Measurements from ENCODE around the gene GAREM1.

DNA sequence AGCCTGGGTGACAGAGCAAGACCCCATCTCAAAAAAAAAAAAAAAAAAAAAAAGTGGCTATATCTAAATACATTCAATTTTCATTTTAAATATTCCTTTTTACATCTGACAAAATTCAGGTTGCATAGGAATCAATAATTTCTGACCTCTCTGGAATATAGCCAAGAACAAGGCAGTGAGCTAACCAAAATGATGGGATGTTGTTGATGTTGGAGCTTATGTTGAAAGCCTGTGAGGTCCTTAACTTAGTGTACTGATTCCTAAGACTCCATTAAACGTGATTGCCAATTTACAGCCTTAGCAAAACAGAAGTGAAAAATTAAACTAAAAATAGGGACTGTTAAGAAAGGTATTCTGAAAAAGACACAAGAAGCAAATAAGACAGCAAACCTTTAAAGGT is 171.2 kb downstream of the GAREM1 start:
- no peak for TF ChIP-seq EZH2 (IDR thresholded peaks at IDR 0.05)
- no peak for TF ChIP-seq POLR2AphosphoS5 (IDR thresholded peaks at IDR 0.05; ENCODE audit: borderline replicate concordance, low read depth, low read length)
- no peak for TF ChIP-seq FOXP2 (optimal IDR thresholded peaks at IDR 0.05; ENCODE audit: control extremely low read depth, extremely low read length, insufficient read depth)

Measured in SK-N-MC (cell line).